ENCODE results near the gene LCN1.
"Not testable (repeated sequence)": the region's sequence is repeated elsewhere in the genome, so short reads cannot be mapped to it uniquely, and the experiment has no call there.

LCN1 gene

GRCh38 chr9:135505406-135506187 is 15.6 kb upstream of the LCN1 start:
- no peak for DNase-seq

- no peak for DNase-seq
Observed at GRCh38 chr9:135506327-135507103, 14.7 kb upstream of the LCN1 start.

- DNase-seq, result no peak
Observed at GRCh38 chr9:135507104-135508035, 13.9 kb upstream of the LCN1 start.

GRCh38 chr9:135508211-135508820 is 12.9 kb upstream of the LCN1 start:
- DNase-seq, result no peak

- DNase-seq, result no peak
Observed at GRCh38 chr9:135509458-135509857, 11.8 kb upstream of the LCN1 start.

GRCh38 chr9:135512241-135512603 is 9.0 kb upstream of the LCN1 start:
- no peak for DNase-seq

GRCh38 chr9:135512904-135513303 is 8.3 kb upstream of the LCN1 start:
- no peak for DNase-seq

GRCh38 chr9:135513351-135513846 is 7.8 kb upstream of the LCN1 start:
- no peak for DNase-seq

GRCh38 chr9:135513906-135514305 is 7.3 kb upstream of the LCN1 start:
- not testable (repeated sequence) for DNase-seq

GRCh38 chr9:135514342-135515082 is 6.7 kb upstream of the LCN1 start:
- DNase-seq, result no peak

GRCh38 chr9:135515083-135515951 is 5.9 kb upstream of the LCN1 start:
- DNase-seq, result no peak

GRCh38 chr9:135516132-135516860 is 4.9 kb upstream of the LCN1 start:
- DNase-seq, result no peak

GRCh38 chr9:135517407-135517822 is 3.8 kb upstream of the LCN1 start:
- DNase-seq, result no peak

GRCh38 chr9:135519179-135519971 is 1.9 kb upstream of the LCN1 start:
- DNase-seq, result no peak

- no peak for DNase-seq
Observed at GRCh38 chr9:135521608-135522095, 412 bp downstream of the LCN1 start.

- no peak for DNase-seq
Observed at GRCh38 chr9:135522137-135522877, 1.1 kb downstream of the LCN1 start.

GRCh38 chr9:135522931-135523330 is 1.7 kb downstream of the LCN1 start:
- no peak for DNase-seq

GRCh38 chr9:135523521-135524129 is 2.4 kb downstream of the LCN1 start:
- no peak for DNase-seq

All from effector CD8-positive, alpha-beta T cell (primary cell).